Fibroblast of lung (primary cell): ENCODE results near the gene EML4. TPM values are rescaled to one million over a fixed set of nuclear protein-coding genes. Genes with fewer than 3 reads are reported as not detected.
A peak's percentile ranks its signal among the peaks of the same experiment; 100 is the strongest.

Experiments
- DNase-seq, 2 donors: peaks; one replicate each; pipeline versions ENCODE4 v3.0.0 to v3.0.0-alpha.2; 2010; ENCODE audit warnings: low read depth in 2 of 2
- H2AFZ ChIP-seq: 2 replicates; pipeline ENCODE4 v1.5.1; 2012; ENCODE audit warnings: low read length, control low read depth, inconsistent platforms
- H3K27ac ChIP-seq: 2 replicates; pipeline ENCODE4 v1.5.1; 2011; ENCODE audit warnings: low read length, control low read depth; ENCODE audit not compliant: insufficient read depth
- H3K27me3 ChIP-seq: 2 replicates; pipeline ENCODE4 v1.5.1; 2011; ENCODE audit warnings: mild to moderate bottlenecking, low read length; ENCODE audit not compliant: control insufficient read depth, insufficient read depth
- H3K36me3 ChIP-seq: 2 replicates; pipeline ENCODE4 v1.5.1; 2011; ENCODE audit warnings: low read length; ENCODE audit not compliant: control insufficient read depth, insufficient read depth
- H3K4me1 ChIP-seq: 2 replicates; pipeline ENCODE4 v1.5.1; 2011; ENCODE audit warnings: low read length; ENCODE audit not compliant: control insufficient read depth, insufficient read depth; ENCODE audit errors: extremely low read depth
- H3K4me2 ChIP-seq: 2 replicates; pipeline ENCODE4 v1.5.1; 2011; ENCODE audit warnings: low read length, control low read depth; ENCODE audit not compliant: insufficient read depth; ENCODE audit errors: extremely low read depth
- H3K4me3 ChIP-seq, 4 experiments: fragments of 200-600 bp in 1 of 4; sonication (generic) in 1 of 4; replicated peaks in 1 of 4; 2 replicates each; pipeline ENCODE4 v1.5.1; 2011 to 2016; ENCODE audit warnings: low read length in 4 of 4, low read depth in 3 of 4, mild to moderate bottlenecking in 3 of 4, control low read depth in 2 of 4, inconsistent platforms in 1 of 4, mixed read lengths in 1 of 4; ENCODE audit not compliant: insufficient read depth in 1 of 4; ENCODE audit errors: control extremely low read depth in 1 of 4
- H3K79me2 ChIP-seq: 2 replicates; pipeline ENCODE4 v1.5.1; 2012; ENCODE audit warnings: mild to moderate bottlenecking, low read length, inconsistent platforms; ENCODE audit not compliant: control insufficient read depth, insufficient read depth
- H3K9ac ChIP-seq: 2 replicates; pipeline ENCODE4 v1.5.1; 2011; ENCODE audit warnings: mild to moderate bottlenecking, low read length, control low read depth; ENCODE audit not compliant: insufficient read depth
- H3K9me3 ChIP-seq: 2 replicates; pipeline ENCODE4 v1.5.1; 2012; ENCODE audit warnings: low read depth, low read length; ENCODE audit not compliant: control insufficient read depth, insufficient read depth
- H4K20me1 ChIP-seq: 2 replicates; pipeline ENCODE4 v1.5.1; 2011; ENCODE audit warnings: low read length; ENCODE audit not compliant: control insufficient read depth, insufficient read depth; ENCODE audit errors: extremely low read depth
- EZH2 ChIP-seq: IDR thresholded peaks from 2 replicates; pipeline ENCODE4 v1.5.1; 2012; ENCODE audit warnings: low read length, control low read depth, mild to moderate bottlenecking; ENCODE audit errors: missing control alignments
- polyA plus RNA-seq, 2 donors: library from polyadenylated mRNA; depleted of rRNA in 1 of 2; stranded (reverse) in 1 of 2; unstranded in 1 of 2; fragments of >200 nt; gene quantifications; 2 replicates each; pipeline ENCODE4 v1.2.1, GENCODE V29; 2011 to 2012; ENCODE audit warnings: missing spikeins in 1 of 2
- total RNA-seq: library from RNA; depleted of rRNA; stranded (reverse); fragments of >200 nt; gene quantifications from 2 replicates; pipeline ENCODE4 v1.2.1, GENCODE V29; 2014
- TF ChIP-seq, protein P1 (sequence below), 2 donors: IDR thresholded peaks in 1 of 2; conservative IDR thresholded peaks in 1 of 2; 1 replicate in 1 of 2; 2 replicates in 1 of 2; pipeline ENCODE4 v1.5.1; 2011 to 2012; ENCODE audit warnings: low read length in 2 of 2, control low read depth in 1 of 2, inconsistent platforms in 1 of 2, low read depth in 1 of 2, mild to moderate bottlenecking in 1 of 2

EML4 gene
- total and polyA plus RNA-seq, 2 donors (not counting 1 experiment from before 2014, with no cell fraction given), result 49.5 to 62.7 TPM

DNA sequence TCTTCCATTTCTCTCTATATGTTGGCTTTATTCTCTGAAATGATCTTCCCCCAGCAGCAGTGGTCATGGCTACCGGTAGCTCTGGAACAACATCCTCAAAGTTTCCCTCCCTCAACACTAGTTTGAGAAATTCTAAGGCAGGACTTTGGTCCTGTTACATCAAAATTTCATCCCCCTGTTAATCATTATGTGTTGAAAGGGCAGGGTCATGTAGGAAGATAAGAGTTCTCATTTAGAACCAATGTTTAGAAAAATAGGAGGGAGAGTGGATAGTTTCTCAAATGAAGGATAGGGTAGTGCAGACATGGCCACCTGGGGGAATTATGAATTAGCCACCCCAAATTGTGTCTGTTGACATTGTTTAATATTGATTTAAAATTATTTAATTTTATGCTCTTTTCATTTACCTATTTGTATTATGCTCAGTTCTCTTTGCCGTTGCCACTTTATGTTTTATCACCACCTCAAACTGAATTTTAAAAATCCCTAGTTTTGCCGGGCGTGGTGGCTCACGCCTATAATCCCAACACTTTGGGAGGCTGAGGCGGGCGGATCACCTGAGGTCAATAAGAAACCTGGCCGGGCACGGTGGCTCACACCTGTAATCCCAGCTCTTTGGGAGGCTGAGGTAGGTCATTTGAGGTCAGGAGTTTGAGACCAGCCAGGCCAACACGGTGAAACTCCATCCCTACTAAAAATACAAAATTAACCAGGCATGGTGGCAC is 22.3 kb downstream of the EML4 start:
- H3K36me3 ChIP-seq, result no peaks in the 10 kb centered on the region
- H3K27me3 ChIP-seq, result no peaks in the 10 kb centered on the region
- peaks cover 64% of the 10 kb centered on the region for H3K79me2 ChIP-seq
- TF ChIP-seq, protein P1, sequence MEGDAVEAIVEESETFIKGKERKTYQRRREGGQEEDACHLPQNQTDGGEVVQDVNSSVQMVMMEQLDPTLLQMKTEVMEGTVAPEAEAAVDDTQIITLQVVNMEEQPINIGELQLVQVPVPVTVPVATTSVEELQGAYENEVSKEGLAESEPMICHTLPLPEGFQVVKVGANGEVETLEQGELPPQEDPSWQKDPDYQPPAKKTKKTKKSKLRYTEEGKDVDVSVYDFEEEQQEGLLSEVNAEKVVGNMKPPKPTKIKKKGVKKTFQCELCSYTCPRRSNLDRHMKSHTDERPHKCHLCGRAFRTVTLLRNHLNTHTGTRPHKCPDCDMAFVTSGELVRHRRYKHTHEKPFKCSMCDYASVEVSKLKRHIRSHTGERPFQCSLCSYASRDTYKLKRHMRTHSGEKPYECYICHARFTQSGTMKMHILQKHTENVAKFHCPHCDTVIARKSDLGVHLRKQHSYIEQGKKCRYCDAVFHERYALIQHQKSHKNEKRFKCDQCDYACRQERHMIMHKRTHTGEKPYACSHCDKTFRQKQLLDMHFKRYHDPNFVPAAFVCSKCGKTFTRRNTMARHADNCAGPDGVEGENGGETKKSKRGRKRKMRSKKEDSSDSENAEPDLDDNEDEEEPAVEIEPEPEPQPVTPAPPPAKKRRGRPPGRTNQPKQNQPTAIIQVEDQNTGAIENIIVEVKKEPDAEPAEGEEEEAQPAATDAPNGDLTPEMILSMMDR (conservative IDR thresholded peaks at IDR 0.05 in 1 of 2, IDR thresholded peaks at IDR 0.05 in 1 of 2; ENCODE audit: low read depth in 1 of 2, low read length in 2 of 2), result no peak
- H3K9ac ChIP-seq, result no peak overlapping the region
- H3K4me1 ChIP-seq, result peaks cover 15% of the 10 kb centered on the region
- H3K27ac ChIP-seq, result no peak overlapping the region
- no peak for DNase-seq
- H2AFZ ChIP-seq, result no peak overlapping the region
- no peaks in the 10 kb centered on the region for H3K9me3 ChIP-seq
- no peak overlapping the region for H3K4me2 ChIP-seq
- no peak overlapping the region for H3K4me3 ChIP-seq
- no peaks in the 10 kb centered on the region for H4K20me1 ChIP-seq

DNA sequence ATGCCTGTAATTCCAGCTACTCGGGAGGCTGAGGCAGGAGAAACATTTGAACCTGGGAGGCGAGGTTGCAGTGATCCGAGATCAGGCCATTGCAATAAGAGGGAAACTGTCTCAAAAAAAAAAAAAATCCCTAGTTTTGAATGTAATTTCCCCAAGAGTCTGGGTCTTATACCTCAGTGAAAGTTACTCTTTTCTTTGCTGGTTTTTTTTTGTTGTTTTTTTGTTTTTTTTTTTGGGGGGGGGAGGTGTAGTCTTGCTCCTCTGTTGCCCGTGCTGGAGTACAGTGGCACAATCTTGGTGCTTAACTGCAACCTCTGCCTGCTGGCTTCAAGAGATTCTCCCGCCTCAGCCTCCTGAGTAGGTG is 22.8 kb downstream of the EML4 start:
- H3K4me2 ChIP-seq, result no peak overlapping the region

DNA sequence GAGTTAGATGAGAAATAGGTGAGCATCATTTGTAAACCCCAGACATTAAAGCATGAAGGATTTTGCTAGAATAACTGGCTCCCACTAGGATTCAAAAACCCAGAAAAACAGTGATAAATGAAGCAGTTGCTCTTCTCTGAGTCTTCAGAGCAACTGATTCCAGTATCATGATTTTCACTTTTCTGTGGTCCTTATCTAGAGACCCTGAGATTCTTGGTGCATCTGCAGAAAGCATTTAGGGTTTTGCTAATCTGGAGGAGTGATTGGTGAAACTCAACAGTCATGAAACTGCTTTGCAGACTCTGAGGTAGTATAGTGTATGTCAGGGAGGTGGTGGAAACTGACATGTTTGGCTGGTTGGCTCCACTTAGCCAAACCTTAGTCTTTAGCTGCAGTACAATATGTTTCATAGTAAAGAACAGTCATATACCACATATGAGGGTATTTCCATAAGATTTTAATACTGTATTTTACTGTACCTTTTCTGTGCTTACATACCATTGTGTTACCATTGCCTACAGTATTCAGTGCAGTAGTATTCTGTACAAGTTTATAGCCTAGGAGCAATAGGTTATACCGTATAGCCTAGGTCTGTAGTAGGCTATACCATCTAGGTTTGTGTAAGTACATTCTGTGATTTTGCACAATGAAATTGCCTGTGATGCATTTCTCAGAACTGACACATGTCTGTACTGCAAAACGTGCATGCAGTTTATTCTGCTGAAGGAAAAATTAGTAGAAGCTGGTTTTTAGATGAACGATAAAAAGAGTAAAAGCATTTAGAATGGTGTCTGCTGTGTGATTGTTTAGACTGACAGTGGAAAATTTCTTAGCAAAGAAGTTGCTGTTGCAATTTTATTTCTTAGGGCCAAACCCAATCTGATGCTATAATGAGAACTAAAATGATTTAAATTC is 23.8 kb downstream of the EML4 start:
- Histone ChIP-seq H3K9ac (no peak overlapping the region), H3K4me1 (peaks cover 17% of the 10 kb centered on the region), H3K27me3 (no peaks in the 10 kb centered on the region), H2AFZ (no peak overlapping the region), H3K4me3 (no peak overlapping the region), H3K36me3 (no peaks in the 10 kb centered on the region), H3K27ac (no peak overlapping the region), H3K79me2 (peaks cover 65% of the 10 kb centered on the region), H3K4me2 (peak overlapping the region; percentile 46), H3K9me3 (no peaks in the 10 kb centered on the region), H4K20me1 (no peaks in the 10 kb centered on the region)
- no peak for TF ChIP-seq EZH2
- TF ChIP-seq, protein P1 (conservative IDR thresholded peaks at IDR 0.05 in 1 of 2, IDR thresholded peaks at IDR 0.05 in 1 of 2; ENCODE audit: low read depth in 1 of 2, low read length in 2 of 2), result no peak
- DNase-seq, result no peak

More for the DNA sequence above, 22.8 kb downstream of the EML4 start:
- no peaks in the 10 kb centered on the region for H3K9me3 ChIP-seq
- H3K36me3 ChIP-seq, result no peaks in the 10 kb centered on the region
- no peak for TF ChIP-seq EZH2
- TF ChIP-seq, protein P1 (conservative IDR thresholded peaks at IDR 0.05 in 1 of 2, IDR thresholded peaks at IDR 0.05 in 1 of 2; ENCODE audit: low read depth in 1 of 2, low read length in 2 of 2), result no peak
- H3K27me3 ChIP-seq, result no peaks in the 10 kb centered on the region
- no peak overlapping the region for H3K9ac ChIP-seq
- peaks cover 17% of the 10 kb centered on the region for H3K4me1 ChIP-seq
- DNase-seq, result no peak
- peaks cover 64% of the 10 kb centered on the region for H3K79me2 ChIP-seq
- H4K20me1 ChIP-seq, result no peaks in the 10 kb centered on the region
- H2AFZ ChIP-seq, result no peak overlapping the region
- no peak overlapping the region for H3K4me3 ChIP-seq
- H3K27ac ChIP-seq, result no peak overlapping the region
